ENCODE data around the gene PEX7.

The PEX7 gene

GRCh38 chr6:136889271-136890193, 67.1 kb downstream of the PEX7 start:
- no peak overlapping the region for H3K4me3 ChIP-seq (replicated peaks; ENCODE audit: low read depth, low read length)
- H3K36me3 ChIP-seq (ENCODE audit: control insufficient read depth, insufficient read depth, low read length): no peaks in the 10 kb centered on the region
- TF ChIP-seq CTCF (IDR thresholded peaks at IDR 0.05; ENCODE audit: insufficient read depth, low read length, poor library complexity, severe bottlenecking): no peak
- H3K27me3 ChIP-seq (replicated peaks; ENCODE audit: control insufficient read depth, insufficient read depth, low read length): no peaks in the 10 kb centered on the region
- no peak for DNase-seq (ENCODE audit: extremely low read depth, insufficient read length)

- Histone ChIP-seq H3K4me3 (replicated peaks; ENCODE audit: low read depth, low read length) (no peak overlapping the region), H3K36me3 (ENCODE audit: control insufficient read depth, insufficient read depth, low read length) (no peaks in the 10 kb centered on the region), H3K27me3 (replicated peaks; ENCODE audit: control insufficient read depth, insufficient read depth, low read length) (no peaks in the 10 kb centered on the region)
- DNase-seq (ENCODE audit: extremely low read depth, insufficient read length): no peak
- TF ChIP-seq CTCF (IDR thresholded peaks at IDR 0.05; ENCODE audit: insufficient read depth, low read length, poor library complexity, severe bottlenecking): no peak
Observed at GRCh38 chr6:136890194-136890839, 67.9 kb downstream of the PEX7 start.

- Histone ChIP-seq H3K4me3 (replicated peaks; ENCODE audit: low read depth, low read length) (no peak overlapping the region), H3K36me3 (ENCODE audit: control insufficient read depth, insufficient read depth, low read length) (no peaks in the 10 kb centered on the region), H3K27me3 (replicated peaks; ENCODE audit: control insufficient read depth, insufficient read depth, low read length) (no peaks in the 10 kb centered on the region)
- no peak for DNase-seq (ENCODE audit: extremely low read depth, insufficient read length)
- no peak for TF ChIP-seq CTCF (IDR thresholded peaks at IDR 0.05; ENCODE audit: insufficient read depth, low read length, poor library complexity, severe bottlenecking)
Observed at GRCh38 chr6:136890986-136891385, 68.6 kb downstream of the PEX7 start.

- H3K4me3 ChIP-seq (replicated peaks; ENCODE audit: low read depth, low read length): no peak overlapping the region
- TF ChIP-seq CTCF (IDR thresholded peaks at IDR 0.05; ENCODE audit: insufficient read depth, low read length, poor library complexity, severe bottlenecking): no peak
- no peak for DNase-seq (ENCODE audit: extremely low read depth, insufficient read length)
- no peaks in the 10 kb centered on the region for H3K36me3 ChIP-seq (ENCODE audit: control insufficient read depth, insufficient read depth, low read length)
- H3K27me3 ChIP-seq (replicated peaks; ENCODE audit: control insufficient read depth, insufficient read depth, low read length): no peaks in the 10 kb centered on the region
Observed at GRCh38 chr6:136893187-136893586, 70.8 kb downstream of the PEX7 start.

- Histone ChIP-seq H3K27me3 (replicated peaks; ENCODE audit: control insufficient read depth, insufficient read depth, low read length) (no peaks in the 10 kb centered on the region), H3K4me3 (replicated peaks; ENCODE audit: low read depth, low read length) (no peak overlapping the region), H3K36me3 (ENCODE audit: control insufficient read depth, insufficient read depth, low read length) (peaks cover 1% of the 10 kb centered on the region)
- no peak for TF ChIP-seq CTCF (IDR thresholded peaks at IDR 0.05; ENCODE audit: insufficient read depth, low read length, poor library complexity, severe bottlenecking)
- DNase-seq (ENCODE audit: extremely low read depth, insufficient read length): no peak
Observed at GRCh38 chr6:136895901-136896300, 73.5 kb downstream of the PEX7 start.

All from GM06990 (cell line).